Vagina (tissue), 2 donors: ENCODE data around the gene FLNA.

Experiments used
- CTCF ChIP-seq, 3 experiments: fragments of 450-650 bp in 2 of 3; fragments of 200-600 bp in 1 of 3; sonication (generic) in 1 of 3; IDR thresholded peaks; one replicate each; pipeline ENCODE4 v1.5.1; 2017 to 2019; ENCODE audit warnings: antibody characterized with exemption in 3 of 3, mild to moderate bottlenecking in 2 of 3, moderate library complexity in 2 of 3
- POLR2AphosphoS5 ChIP-seq, 2 donors: sonication (generic); formaldehyde crosslinking; IDR thresholded peaks; one replicate each; pipeline ENCODE4 v1.9.0; 2017; ENCODE audit warnings: antibody characterized with exemption in 2 of 2, mild to moderate bottlenecking in 2 of 2, low read depth in 1 of 2; ENCODE audit not compliant: insufficient read depth in 1 of 2

GRCh38 chrX:154420402-154420756 is 45.9 kb upstream of the FLNA start:
- TF ChIP-seq CTCF (IDR thresholded peaks at IDR 0.05) = no peak
- TF ChIP-seq POLR2AphosphoS5 (IDR thresholded peaks at IDR 0.05; ENCODE audit: insufficient read depth in 1 of 2, low read depth in 1 of 2) = no peak
